ENCODE measurements around the gene GDF7.

DNA sequence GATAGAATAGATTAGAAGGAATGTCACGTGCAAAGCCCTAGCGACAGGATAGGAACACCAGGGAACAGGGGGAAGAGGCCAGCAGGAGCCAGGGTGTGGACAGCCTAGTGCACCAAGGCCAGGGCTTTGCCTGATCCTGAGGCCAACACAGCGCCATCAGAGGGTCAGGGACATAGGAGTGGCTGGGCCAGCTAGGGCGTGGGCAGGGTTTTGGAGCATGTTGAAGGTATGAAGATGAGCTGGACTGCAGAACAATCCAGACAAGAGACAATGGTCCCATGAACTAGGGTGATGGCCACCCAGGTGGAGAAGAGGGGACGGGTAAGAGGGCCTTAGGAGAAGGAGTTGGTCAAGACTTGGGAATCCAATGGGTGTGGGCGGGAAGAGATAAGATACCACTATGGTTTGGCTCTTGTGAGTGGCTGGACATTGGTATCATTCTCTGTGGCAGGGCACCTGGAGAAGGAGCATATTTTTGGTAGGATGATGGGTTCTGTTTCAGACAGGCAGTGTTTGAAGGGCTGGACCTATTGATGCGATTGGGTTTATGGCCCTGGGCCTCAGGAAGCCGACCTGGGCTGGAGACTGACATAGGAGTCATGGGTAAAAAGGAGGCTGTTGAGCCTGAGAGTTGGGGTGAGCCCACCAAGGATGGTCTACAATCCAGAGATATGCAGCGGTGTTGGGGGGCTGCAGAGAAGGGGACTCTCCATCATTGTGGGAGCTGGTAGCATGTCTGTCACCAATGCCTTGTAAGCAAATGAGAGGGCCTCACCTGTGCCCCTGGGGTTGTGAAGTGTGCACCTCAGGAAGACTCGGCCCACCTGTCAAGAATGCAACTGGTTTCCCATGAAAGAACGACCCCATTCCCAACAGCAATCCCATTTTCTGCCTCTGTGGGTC lies 14.0 kb upstream of the GDF7 start:
- TF ChIP-seq TARDBP (IDR thresholded peaks at IDR 0.05) (no peak), ARNT (IDR thresholded peaks at IDR 0.05) (no peak), SUZ12 (IDR thresholded peaks at IDR 0.05) (no peak), ZNF384 (IDR thresholded peaks at IDR 0.05) (no peak), SP1 (IDR thresholded peaks at IDR 0.05) (no peak), FOXA1 (IDR thresholded peaks at IDR 0.05) (no peak), L3MBTL2 (conservative IDR thresholded peaks at IDR 0.05) (no peak), HDGF (IDR thresholded peaks at IDR 0.05; ENCODE audit: borderline replicate concordance) (no peak)
